Panc1 (cell line): ENCODE data around the gene APBB2.

Experiments used
- CTCF ChIP-seq: fragments of 450-650 bp; IDR thresholded peaks from 2 replicates; pipeline ENCODE4 v1.5.1; 2017; ENCODE audit warnings: mild to moderate bottlenecking
- POLR2AphosphoS5 ChIP-seq: IDR thresholded peaks from 2 replicates; pipeline ENCODE4 v1.6.1; 2012; ENCODE audit warnings: mild to moderate bottlenecking, low read depth, low read length, moderate library complexity
- REST ChIP-seq, 2 experiments: IDR thresholded peaks; 2 replicates each; pipeline ENCODE4 v1.6.1; 2011 to 2012; ENCODE audit warnings: low read depth in 2 of 2, control low read depth in 1 of 2, low read length in 1 of 2, mild to moderate bottlenecking in 1 of 2, moderate library complexity in 1 of 2; ENCODE audit not compliant: insufficient read depth in 1 of 2
- SIN3A ChIP-seq: IDR thresholded peaks from 2 replicates; pipeline ENCODE4 v1.6.1; 2012; ENCODE audit warnings: low read depth, mild to moderate bottlenecking, low read length, moderate library complexity, borderline replicate concordance; ENCODE audit not compliant: insufficient read depth

- TF ChIP-seq CTCF (no peak), POLR2AphosphoS5 (no peak), SIN3A (no peak), REST (IDR thresholded peaks at IDR 0.05; ENCODE audit: insufficient read depth in 1 of 2, low read depth in 2 of 2, low read length in 1 of 2) (no peak)
Observed at GRCh38 chr4:40831146-40831907, 383.0 kb downstream of the APBB2 start.
